NOMO-1 (cell line): ENCODE measurements around the gene BNIP3.
"Not testable (repeated sequence)": the region's sequence is repeated elsewhere in the genome, so short reads cannot be mapped to it uniquely, and the experiment has no call there.

ENCODE experiments used
- DNase-seq, 2 experiments: peaks; one replicate each; lab custom pipeline; 2025; ENCODE audit not compliant: unreplicated experiment in 2 of 2; lab: John Stamatoyannopoulos, UW

Gene BNIP3

DNA sequence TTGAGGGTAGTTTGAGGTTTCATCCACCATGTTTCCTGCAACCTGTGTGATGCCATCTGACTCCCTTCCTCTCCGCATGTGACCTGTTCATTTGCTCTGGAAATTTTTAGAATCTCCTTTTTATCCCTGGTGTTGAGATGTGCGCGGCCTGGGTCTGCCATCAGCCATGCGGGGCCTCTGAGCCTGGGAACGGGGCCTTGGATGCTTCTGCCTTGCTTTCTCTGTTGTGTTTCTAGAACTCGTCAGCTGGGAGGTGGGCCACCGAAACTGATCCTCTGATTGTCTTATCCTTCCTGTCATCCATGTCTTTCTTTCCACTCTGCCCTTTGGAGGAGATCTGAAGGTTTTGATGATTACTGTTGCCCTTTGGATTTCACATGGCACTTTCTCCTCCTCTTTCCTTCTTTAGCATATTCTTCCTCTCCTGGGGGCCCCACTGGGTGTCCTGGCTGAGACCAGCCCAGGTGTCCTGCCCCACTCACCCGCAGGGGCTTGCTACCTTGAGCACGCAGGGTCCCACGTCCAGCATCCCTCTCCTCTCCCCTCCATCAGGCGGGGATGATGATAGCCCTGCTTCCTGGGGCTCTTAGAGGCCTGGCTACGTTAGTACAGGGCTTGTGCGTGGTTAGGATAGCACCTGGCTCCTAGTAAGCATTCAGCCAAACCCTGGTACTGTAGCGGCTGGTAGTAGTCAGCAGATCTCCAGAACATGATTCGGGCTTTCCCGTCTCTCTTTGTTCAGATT is 51.0 kb downstream of the BNIP3 start:
- no peak for DNase-seq

DNA sequence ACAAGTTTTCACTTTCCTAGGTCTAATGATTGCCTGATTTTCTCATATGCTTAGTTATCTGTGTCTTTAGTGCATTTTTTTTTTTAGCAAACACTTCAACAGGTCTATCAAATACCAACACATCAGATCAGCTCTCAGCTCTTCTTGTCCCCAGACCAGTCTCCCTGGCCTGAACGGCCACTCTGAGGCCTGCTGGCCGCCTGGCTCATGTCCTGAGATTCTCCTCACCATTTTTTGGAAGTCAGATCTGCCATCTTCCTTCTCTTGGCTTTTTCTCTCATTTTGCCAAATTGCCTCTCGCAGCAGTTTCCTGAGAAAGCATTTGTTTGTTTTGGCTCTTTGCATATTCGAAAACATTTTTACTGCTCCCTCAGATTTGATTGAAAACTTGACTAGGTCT is 51.6 kb downstream of the BNIP3 start:
- no peak for DNase-seq

DNA sequence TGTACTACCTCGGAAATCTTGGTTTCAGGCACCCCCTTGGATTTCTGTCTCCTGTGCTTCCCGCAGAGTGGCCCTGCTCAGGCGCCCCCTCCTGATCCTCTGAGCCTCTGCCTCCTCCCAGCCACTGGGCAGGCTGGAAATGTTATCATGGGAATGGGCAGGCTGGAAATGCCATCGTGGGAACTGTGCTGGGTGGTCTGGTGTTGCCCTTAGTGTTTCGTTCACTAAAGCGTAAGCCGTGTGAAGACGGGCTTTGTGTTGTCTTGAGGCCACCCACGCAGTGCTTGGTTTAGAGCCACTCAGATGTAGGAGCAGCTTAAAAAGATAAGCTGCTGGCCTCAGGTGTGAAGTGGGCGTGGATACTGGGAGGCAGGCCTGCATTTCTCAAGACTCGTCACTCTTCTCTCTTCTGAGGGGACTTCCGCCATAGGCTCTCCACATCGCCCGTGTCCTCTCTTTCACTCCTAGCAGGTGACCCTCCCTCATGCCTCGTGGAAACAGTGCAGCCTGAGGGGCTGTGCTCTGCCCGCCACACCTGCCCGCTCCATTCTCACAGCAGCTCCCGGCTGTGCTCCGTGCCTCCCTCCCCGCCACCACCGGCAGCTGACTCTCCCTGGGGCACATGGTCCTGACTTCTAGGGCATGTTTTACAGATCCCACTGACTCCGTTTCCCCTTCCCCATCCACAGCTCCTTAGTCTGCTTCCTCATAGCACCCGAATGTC is 52.4 kb downstream of the BNIP3 start:
- DNase-seq = no peak

DNA sequence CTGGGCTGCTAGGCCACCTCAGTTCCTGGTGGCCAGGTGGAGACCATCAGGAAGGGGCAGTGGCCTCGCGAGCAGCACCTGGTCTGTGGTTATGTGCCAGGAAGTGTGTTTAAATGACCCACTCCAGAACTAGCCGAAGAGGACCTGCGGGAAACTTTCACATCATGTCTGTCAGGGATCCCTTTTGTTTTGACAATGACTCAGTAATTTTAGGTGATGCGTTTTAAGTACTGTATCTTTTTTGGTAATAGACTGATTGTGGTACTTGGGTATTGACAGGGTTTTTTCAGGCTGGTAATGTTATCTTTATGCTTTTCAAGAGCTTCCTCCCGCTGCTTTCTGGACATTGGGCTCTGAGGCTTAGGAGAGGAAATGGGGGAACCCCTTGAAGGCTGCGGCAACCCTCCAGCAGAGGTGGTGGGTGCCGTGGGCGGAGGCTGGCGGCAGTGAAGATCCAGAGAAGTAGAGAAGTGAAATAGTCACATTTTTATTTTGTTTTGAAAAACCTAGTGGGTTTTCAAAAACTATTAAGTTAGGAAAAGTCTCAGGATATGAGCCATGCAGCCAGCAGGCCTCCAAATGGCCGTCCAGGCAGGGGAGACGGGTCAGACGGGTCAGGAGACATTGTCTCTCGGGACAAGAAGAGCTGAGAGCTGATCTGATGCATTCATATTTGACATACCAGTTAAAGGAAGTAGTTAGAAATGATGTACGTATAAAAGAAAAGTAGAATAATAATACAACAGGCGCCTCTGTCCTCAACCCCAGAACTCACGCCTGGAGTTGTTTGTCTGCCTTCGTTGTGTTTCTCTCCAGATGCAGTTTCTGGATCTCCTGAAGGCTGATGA is 53.3 kb downstream of the BNIP3 start:
- no peak for DNase-seq

DNA sequence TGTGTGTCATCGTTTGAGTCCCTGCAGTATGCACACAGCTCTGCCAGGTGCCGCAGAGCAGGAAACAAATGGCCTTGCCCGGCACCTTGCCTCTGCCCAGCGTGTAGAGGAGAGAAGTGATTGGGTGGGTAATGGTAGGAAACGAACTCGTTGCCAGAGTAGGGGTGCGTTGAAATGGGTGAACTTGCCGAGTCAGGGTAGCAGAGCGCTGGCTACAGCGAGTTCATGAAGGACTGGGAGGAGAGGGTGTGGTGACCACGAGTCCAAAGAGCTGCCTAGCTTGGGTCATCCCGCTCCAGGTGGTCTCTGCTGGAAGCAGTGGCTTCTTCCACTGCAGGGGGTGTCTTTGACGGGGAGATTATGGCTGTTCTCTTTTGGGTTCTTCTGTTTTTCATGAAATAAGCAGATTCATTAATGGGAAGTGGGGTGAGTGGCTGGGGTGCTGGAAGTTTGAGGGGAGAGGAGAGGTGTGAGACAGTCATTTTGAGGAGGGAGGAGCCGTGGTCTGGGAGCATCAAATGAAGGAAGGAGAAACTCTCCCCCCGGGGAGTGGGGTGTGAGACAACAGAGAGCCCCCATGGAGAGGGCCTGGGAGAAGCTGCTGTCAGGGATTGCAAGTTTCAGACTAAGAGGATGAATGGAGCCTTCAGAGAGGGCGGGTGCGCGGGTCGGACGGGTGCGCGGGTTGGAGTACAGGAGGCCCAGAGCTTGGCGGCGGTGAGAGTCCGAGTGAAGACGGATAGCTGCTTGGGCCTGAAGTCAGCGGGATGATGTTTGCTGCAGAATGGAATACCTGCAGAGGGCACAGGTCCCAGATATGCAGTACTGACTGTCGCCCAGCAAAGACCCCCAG is 54.8 kb downstream of the BNIP3 start:
- DNase-seq = no peak

DNA sequence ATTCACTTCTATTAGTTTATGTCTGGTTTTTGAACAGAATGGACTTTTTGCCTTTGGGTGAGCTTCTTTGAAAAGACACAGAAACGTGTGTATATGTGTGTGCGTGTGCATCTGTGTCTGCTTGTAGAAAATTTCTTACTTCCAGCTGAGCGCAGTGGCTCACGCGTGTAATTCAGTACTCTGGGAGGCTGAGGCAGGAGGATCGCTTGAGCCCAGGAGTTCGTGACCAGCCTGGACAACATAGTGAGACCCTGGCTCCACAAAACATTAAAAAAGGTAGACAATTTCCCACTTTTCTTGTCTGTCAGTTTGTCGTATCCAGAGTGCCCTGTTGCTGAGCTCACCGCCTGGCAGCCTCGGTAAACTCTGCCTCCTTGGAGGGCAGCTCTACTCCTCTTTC is 55.5 kb downstream of the BNIP3 start:
- no peak for DNase-seq

DNA sequence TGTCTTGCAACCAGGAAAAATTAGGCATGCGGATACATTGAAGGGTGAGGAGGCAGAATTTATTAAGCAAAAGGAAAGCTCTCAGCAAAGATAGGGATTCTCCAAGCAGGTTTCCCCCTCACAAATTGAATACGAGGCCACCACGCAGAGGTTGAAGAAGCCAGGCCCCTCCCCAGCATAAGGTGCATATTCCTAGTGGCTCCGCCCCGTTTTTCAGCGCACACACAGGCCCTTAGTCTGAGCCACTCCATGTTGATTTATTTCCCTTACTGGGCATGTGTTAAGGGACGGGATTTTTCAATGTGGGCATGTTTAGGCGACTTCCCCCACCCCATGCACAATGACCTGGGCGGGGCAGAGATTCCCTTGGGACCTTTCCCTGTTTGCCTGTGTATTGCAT is 56.0 kb downstream of the BNIP3 start:
- DNase-seq = no peak

DNA sequence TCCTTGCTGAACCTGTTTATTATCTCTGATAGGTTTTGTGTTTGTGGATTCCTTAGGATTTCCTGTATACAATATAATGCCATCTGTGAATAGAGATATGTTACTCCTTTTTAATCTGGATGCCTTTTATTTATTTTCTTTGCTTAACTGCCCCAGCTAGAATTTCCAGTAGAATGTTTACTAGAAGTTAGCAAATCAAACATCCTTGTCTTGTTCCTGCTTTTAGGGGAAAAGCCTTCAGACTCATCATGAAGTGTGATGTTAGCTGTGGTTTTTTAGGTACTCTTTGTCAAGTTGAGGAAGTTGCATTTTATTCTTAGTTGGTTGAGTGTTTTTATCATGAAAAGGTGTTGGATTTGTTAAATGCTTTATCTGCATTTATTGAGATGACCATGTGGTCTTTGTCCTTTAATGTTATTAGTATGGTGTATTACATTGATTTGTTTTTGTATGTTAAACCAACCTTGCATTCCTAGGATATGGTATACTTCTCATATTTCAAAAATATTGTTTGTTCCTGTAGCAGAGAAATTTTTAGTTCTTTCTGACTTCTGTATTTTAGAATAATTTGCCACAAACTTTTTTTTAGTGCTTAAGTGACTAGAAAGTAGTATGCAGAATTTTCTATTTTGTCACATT is 56.6 kb downstream of the BNIP3 start:
- peak in 1 of 2 experiments; percentile 5 for DNase-seq

DNA sequence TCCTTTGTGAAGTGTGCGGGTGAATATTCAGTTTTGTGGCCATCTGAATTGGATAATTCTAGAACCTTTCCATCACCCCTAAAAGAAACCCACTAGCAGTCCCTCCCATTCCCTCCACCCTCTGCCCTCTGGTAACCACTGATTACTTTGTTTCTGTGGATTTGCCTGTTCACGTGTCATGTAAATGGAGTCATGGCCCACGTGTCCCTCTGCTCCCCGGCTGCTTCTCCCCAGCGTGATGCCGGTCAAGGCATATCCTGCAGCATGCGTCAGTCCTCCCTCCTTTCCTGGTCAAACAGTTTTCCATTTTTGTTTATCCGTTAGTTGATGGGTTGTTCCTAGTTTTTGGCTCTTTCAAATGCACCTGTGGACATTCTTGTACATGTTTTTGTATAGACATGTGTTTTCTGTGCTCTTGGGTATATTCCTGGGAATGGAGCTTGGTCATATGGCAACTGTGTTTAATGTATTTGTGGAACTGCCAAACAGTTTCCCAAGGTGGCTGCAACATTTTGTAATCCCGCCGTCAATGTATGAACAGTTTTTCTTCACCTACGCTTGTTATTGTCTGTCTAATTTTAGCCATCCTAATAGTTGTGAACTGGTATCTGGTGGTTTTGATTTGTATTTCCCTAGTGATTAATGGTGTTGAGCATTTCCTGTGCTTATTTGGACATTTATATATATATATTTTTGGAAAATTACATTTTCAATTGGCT is 58.5 kb downstream of the BNIP3 start:
- DNase-seq = no peak

DNA sequence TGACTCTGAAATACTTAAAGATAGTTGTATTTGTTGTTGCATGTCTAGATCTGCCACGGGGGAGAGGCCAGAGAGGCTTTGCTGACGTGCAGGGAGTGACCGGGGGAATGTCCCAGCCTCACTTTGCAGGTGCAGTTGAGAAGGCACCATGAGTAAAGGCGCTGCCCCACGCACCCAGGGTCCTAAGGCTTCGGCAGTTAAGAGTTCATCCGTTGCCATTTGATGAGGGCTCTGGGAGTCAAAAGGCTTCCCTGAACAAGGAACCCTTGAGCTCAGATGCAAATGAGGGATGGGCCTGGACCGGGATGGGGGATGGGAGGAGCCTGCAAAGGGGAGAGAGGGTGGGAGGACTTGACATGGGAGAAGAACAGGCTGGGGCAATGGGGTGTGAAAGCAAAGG is 60.5 kb downstream of the BNIP3 start:
- DNase-seq = no peak

DNA sequence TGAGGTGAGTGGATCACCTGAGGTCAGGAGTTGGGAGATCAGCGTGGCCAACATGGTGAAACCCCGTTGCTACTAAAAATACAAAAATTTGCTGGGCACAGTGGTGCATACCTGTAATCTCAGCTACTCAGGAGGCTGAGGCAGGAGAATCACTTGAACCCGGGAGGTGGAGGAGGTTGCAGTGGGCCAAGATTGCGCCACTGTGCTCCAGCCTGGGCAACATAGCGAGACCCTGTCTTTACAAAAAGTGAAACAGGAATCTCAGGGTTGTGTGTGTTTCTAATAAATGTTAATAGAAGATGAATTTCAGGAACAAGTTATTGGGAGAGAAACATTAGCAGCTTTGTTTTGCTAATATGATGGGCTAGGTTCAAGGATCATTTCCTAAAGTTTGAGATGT is 61.0 kb downstream of the BNIP3 start:
- DNase-seq = no peak

DNA sequence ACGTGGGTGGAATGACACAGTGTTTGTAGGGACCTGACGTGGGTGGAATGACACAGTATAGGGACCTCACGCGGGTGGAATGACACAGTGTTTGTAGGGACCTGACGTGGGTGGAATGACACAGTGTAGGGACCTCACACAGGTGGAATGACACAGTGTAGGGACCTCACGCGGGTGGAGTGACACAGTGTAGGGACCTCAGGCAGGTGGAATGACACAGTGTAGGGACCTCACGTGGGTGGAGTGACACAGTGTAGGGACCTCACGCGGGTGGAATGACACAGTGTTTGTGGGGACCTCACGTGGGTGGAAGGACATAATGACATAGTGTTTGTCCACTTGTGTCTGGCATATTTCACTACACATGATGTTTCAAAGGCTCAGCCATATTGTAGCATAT is 61.6 kb downstream of the BNIP3 start:
- DNase-seq = no peak

DNA sequence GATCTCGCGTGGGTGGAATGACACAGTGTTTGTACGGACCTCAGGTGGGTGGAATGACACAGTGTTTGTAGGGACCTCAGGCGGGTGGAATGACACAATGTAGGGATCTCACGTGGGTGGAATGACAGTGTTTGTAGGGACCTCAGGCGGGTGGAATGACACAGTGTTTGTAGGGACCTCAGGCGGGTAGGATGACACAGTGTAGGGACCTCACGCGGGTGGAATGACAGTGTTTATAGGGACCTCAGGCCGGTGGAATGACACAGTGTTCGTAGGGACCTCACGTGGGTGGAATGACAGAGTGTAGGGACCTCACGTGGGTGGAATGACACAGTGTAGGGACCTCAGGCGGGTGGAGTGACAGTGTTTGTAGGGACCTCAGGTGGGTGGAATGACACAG is 62.3 kb downstream of the BNIP3 start:
- DNase-seq = not testable (repeated sequence)
